K562 (cell line): ENCODE data around the gene CLNK. TPM values are rescaled to one million over a fixed set of nuclear protein-coding genes. Genes with fewer than 3 reads are reported as not detected.

Source experiments
- ATAC-seq: fragments of 200-7000 bp; cut with Tn5 transposase; 3 replicates; pipeline ENCODE4 v1.9.1; 2020; ENCODE audit warnings: moderate library complexity
- BruUV-seq: library from RNA; stranded (reverse); fragments of 400-500 nt; replicated peaks from 2 replicates; lab custom pipeline; 2021; lab: Mats Ljungman, UMichigan
- CTCF ChIA-PET: fragments of 300-600 bp; formaldehyde crosslinking; extraction: SDS; loops from one replicate; lab custom pipeline; 2021; ENCODE audit warnings: low intra/inter-chr PET ratio; lab: Yijun Ruan, JAX
- POLR2A ChIA-PET: fragments of 300-600, 350-650 bp; sonication (Branson Sonifier 250); formaldehyde crosslinking; extraction: SDS; loops from one replicate; lab custom pipeline; 2021; ENCODE audit warnings: antibody characterized with exemption, inconsistent platforms; lab: Yijun Ruan, JAX
- DNase-seq, 4 experiments: peaks; one replicate each; pipeline versions ENCODE4 v3.0.0 to v3.0.0-alpha.2; 2011 to 2018; ENCODE audit warnings: low spot score in 3 of 4, mixed read lengths in 3 of 4; ENCODE audit errors: extremely low read depth in 1 of 4
- FAIRE-seq: peaks from 2 replicates; lab custom pipeline; 2011; peaks lifted over from hg19 to GRCh38; lab: Jason Lieb, UNC
- H2AFZ ChIP-seq: 2 replicates; pipeline ENCODE4 v1.6.0; 2011; ENCODE audit warnings: low read depth, low read length, control low read depth, inconsistent platforms
- H3K27ac ChIP-seq: fragments of 200-600 bp; 3 replicates; pipeline ENCODE4 v1.8.0; 2011; ENCODE audit warnings: low read depth, mild to moderate bottlenecking, control low read depth, inconsistent platforms, low read length, moderate library complexity, mixed read lengths; ENCODE audit errors: extremely low read depth
- H3K27me3 ChIP-seq, 2 experiments: fragments of 300-600 bp in 1 of 2; 2 replicates in 1 of 2; 3 replicates in 1 of 2; pipeline versions ENCODE4 v1.6.0 to v1.8.0; 2011; ENCODE audit warnings: inconsistent platforms in 2 of 2, low read length in 2 of 2, mild to moderate bottlenecking in 1 of 2, mixed read lengths in 1 of 2, moderate library complexity in 1 of 2; ENCODE audit not compliant: control insufficient read depth in 2 of 2, insufficient read depth in 2 of 2
- H3K36me3 ChIP-seq: fragments of 300-600 bp; 3 replicates; pipeline ENCODE4 v1.8.0; 2011; ENCODE audit warnings: mild to moderate bottlenecking, low read length, inconsistent platforms; ENCODE audit not compliant: control insufficient read depth, insufficient read depth
- H3K4me1 ChIP-seq, 2 experiments: fragments of 200-600 bp in 1 of 2; replicated peaks in 1 of 2; 2 replicates in 1 of 2; 3 replicates in 1 of 2; pipeline versions ENCODE4 v1.5.1 to v1.8.0; 2011; ENCODE audit warnings: inconsistent platforms in 2 of 2, low read length in 2 of 2, mild to moderate bottlenecking in 1 of 2, mixed read lengths in 1 of 2, moderate library complexity in 1 of 2; ENCODE audit not compliant: control insufficient read depth in 2 of 2, insufficient read depth in 2 of 2
- H3K4me2 ChIP-seq: 2 replicates; pipeline ENCODE4 v1.6.1; 2011; ENCODE audit warnings: low read length, control low read depth, inconsistent platforms, mixed read lengths; ENCODE audit not compliant: insufficient read depth
- H3K4me3 ChIP-seq: fragments of 200-600 bp; sonication (generic), shearing (Covaris generic); 2 replicates; pipeline ENCODE4 v1.5.1; 2016; ENCODE audit warnings: control low read depth, inconsistent platforms
- H3K79me2 ChIP-seq: fragments of 200-600 bp; 3 replicates; pipeline ENCODE4 v1.8.0; 2011; ENCODE audit warnings: low read length, inconsistent platforms; ENCODE audit not compliant: control insufficient read depth, insufficient read depth
- H3K9ac ChIP-seq, 2 experiments: 2 replicates each; pipeline versions ENCODE4 v1.6.0 to v1.6.1; 2011; ENCODE audit warnings: low read depth in 2 of 2, low read length in 2 of 2, control low read depth in 1 of 2, inconsistent platforms in 1 of 2, mild to moderate bottlenecking in 1 of 2, mixed read lengths in 1 of 2; ENCODE audit not compliant: insufficient read depth in 1 of 2
- H3K9me1 ChIP-seq: one replicate; pipeline ENCODE4 v1.6.0; 2011; ENCODE audit warnings: inconsistent platforms, mild to moderate bottlenecking, low read length, moderate library complexity; ENCODE audit not compliant: control insufficient read depth, insufficient read depth
- H3K9me3 ChIP-seq: replicated peaks from 2 replicates; pipeline ENCODE4 v1.5.1; 2011; ENCODE audit warnings: low read depth, low read length, inconsistent platforms; ENCODE audit not compliant: control insufficient read depth, insufficient read depth
- H4K20me1 ChIP-seq: replicated peaks from 2 replicates; pipeline ENCODE4 v1.6.1; 2011; ENCODE audit warnings: low read length, inconsistent platforms, mixed read lengths; ENCODE audit not compliant: control insufficient read depth, insufficient read depth
- COPS2 ChIP-seq: fragments of 450-650 bp; conservative IDR thresholded peaks from 2 replicates; pipeline ENCODE4 v1.6.1; 2016; ENCODE audit warnings: mild to moderate bottlenecking, moderate library complexity
- EGR1 ChIP-seq: fragments of 450-650 bp; conservative IDR thresholded peaks from 2 replicates; pipeline ENCODE4 v1.6.1; 2017; ENCODE audit warnings: mild to moderate bottlenecking
- ELF2 ChIP-seq: fragments of 250-450 bp; sonication (Bioruptor Pico); IDR thresholded peaks from 2 replicates; pipeline ENCODE4 v1.5.0; 2021; ENCODE audit warnings: mild to moderate bottlenecking
- GABPB2 ChIP-seq: fragments of 250-450 bp; sonication (Bioruptor Pico); conservative IDR thresholded peaks from 2 replicates; pipeline ENCODE4 v1.5.1; 2021; ENCODE audit warnings: mild to moderate bottlenecking
- HEY1 ChIP-seq: fragments of 250-450 bp; sonication (Bioruptor Pico); IDR thresholded peaks from 2 replicates; pipeline ENCODE4 v1.5.0; 2020; ENCODE audit warnings: mild to moderate bottlenecking, moderate library complexity, borderline replicate concordance
- PML ChIP-seq: IDR thresholded peaks from 2 replicates; pipeline ENCODE4 v1.6.1; 2012; ENCODE audit warnings: low read length, inconsistent platforms
- PTTG1 ChIP-seq: fragments of 450-650 bp; IDR thresholded peaks from 2 replicates; pipeline ENCODE4 v1.6.1; 2016; ENCODE audit warnings: low read depth, mild to moderate bottlenecking, missing genetic modification characterization, missing compliant biosample characterization
- TAF1 ChIP-seq: IDR thresholded peaks from 2 replicates; pipeline ENCODE4 v1.6.1; 2011; ENCODE audit warnings: mild to moderate bottlenecking, low read length, moderate library complexity; ENCODE audit not compliant: insufficient read depth, control insufficient read depth, severe bottlenecking; ENCODE audit errors: extremely low read depth
- TEAD1 ChIP-seq, 2 experiments: fragments of 450-650 bp in 1 of 2; sonication (generic) in 1 of 2; formaldehyde crosslinking; IDR thresholded peaks; 2 replicates each; pipeline versions ENCODE4 v1.4.0 to v1.8.0; 2020 to 2022; ENCODE audit warnings: mild to moderate bottlenecking in 2 of 2, missing genetic modification reagents in 1 of 2
- YY1 ChIP-seq, 3 experiments: IDR thresholded peaks; 2 replicates each; pipeline ENCODE4 v1.6.1; 2011; ENCODE audit warnings: low read length in 2 of 3, mild to moderate bottlenecking in 2 of 3, moderate library complexity in 2 of 3, borderline replicate concordance in 1 of 3, control low read depth in 1 of 3, low read depth in 1 of 3; ENCODE audit not compliant: insufficient read depth in 3 of 3, insufficient replicate concordance in 2 of 3, control insufficient read depth in 1 of 3, insufficient read length in 1 of 3; ENCODE audit errors: extremely low read depth in 1 of 3
- ZFP1 ChIP-seq: fragments of 450-650 bp; formaldehyde crosslinking; IDR thresholded peaks from 2 replicates; pipeline ENCODE4 v1.4.0; 2020; ENCODE audit warnings: mild to moderate bottlenecking, mixed read lengths
- ZNF408 ChIP-seq: fragments of 250-450 bp; sonication (Bioruptor Pico); IDR thresholded peaks from 2 replicates; pipeline ENCODE4 v1.4.0; 2020; ENCODE audit warnings: low read depth, mild to moderate bottlenecking, moderate library complexity
- WGBS: fragments of 100-300 bp; shearing (Covaris generic); methylation state at CpG from one replicate; pipeline ENCODE4 v1.1.6; 2016; ENCODE audit warnings: low coverage, mixed read lengths; ENCODE audit not compliant: insufficient coverage; ENCODE audit errors: missing lambda C conversion rate; 5-methylcytosine and 5-hydroxymethylcytosine counted together
- in situ Hi-C: fragments of 300-500 bp; cut with MboI; formaldehyde crosslinking; loops from 4 replicates; pipeline ENCODE4 v1.15.0; 2018; ENCODE audit warnings: inconsistent platforms, mixed read lengths
- intact Hi-C: fragments of 100-400 bp; cut with micrococcal nuclease; formaldehyde crosslinking; loops from 2 replicates; pipeline ENCODE4 v1.14.2; 2022
- polyA plus RNA-seq, 8 experiments: library from polyadenylated mRNA; depleted of rRNA in 4 of 8; stranded (reverse) in 5 of 8; unstranded in 3 of 8; fragments of >200 nt; fragmentation: Nextera tagmentation in 2 of 8; fragmentation: Illumina TruSeq in 1 of 8; extraction: Ambion mirVana in 2 of 8; extraction: Trizol in 1 of 8; gene quantifications; 2 replicates each; pipeline versions ENCODE4 v1.2.1 to v1.2.3, GENCODE V29; 2011 to 2014; ENCODE audit warnings: inconsistent platforms in 1 of 8, missing spikeins in 1 of 8
- total RNA-seq, 7 experiments: library from RNA; depleted of rRNA in 6 of 7; stranded (reverse); fragments of >200 nt in 6 of 7; fragmentation: Illumina TruSeq in 2 of 7; extraction: Trizol in 2 of 7; gene quantifications; 2 replicates each; pipeline versions ENCODE4 v1.2.1 to v1.2.3, GENCODE V29; 2011 to 2021; ENCODE audit warnings: low replicate concordance in 1 of 7
- TF ChIP-seq, protein P1 (sequence below): sonication (generic); formaldehyde crosslinking; IDR thresholded peaks from 2 replicates; pipeline ENCODE4 v1.8.0; 2022; ENCODE audit warnings: mild to moderate bottlenecking, missing genetic modification reagents, borderline replicate concordance
- TF ChIP-seq, protein P2 (sequence below): fragments of 250-450 bp; sonication (Bioruptor Pico); IDR thresholded peaks from 2 replicates; pipeline ENCODE4 v1.4.0; 2020; ENCODE audit warnings: borderline replicate concordance

Gene CLNK
- total and polyA plus RNA-seq, 9 of the 15 experiments (the other 6 are each of a cell fraction or from before 2014, with no cell fraction given), result not detected

DNA sequence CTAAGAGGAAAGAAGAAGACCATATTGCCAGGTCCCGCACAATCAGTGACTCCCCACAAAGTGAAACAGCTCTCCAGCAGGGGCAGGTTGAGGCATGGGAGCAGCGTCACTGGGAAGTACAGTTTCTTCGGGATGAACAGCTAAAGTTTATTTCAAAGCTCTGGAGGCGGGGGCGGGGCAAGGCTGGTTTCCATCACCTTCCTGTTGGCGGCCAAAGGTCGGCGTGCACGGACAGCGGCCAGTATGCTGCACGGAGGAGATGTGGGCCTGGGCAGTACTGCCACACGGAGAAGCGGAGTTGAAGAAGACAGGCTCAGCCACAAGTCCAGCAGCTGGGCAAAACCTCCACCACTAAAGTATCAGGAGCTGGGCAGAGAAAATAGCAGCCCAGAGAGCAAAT is 226.4 kb downstream of the CLNK start (continued):
- TF ChIP-seq, protein P1, sequence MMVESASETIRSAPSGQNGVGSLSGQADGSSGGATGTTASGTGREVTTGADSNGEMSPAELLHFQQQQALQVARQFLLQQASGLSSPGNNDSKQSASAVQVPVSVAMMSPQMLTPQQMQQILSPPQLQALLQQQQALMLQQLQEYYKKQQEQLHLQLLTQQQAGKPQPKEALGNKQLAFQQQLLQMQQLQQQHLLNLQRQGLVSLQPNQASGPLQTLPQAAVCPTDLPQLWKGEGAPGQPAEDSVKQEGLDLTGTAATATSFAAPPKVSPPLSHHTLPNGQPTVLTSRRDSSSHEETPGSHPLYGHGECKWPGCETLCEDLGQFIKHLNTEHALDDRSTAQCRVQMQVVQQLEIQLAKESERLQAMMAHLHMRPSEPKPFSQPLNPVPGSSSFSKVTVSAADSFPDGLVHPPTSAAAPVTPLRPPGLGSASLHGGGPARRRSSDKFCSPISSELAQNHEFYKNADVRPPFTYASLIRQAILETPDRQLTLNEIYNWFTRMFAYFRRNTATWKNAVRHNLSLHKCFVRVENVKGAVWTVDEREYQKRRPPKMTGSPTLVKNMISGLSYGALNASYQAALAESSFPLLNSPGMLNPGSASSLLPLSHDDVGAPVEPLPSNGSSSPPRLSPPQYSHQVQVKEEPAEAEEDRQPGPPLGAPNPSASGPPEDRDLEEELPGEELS (CRISPR knock-in tag), result 0 out of 2 replicates have a peak, but pooled peaks have one; percentile 15
- TF ChIP-seq ZFP1 (no peak), EGR1 (peak; percentile 63)

DNA sequence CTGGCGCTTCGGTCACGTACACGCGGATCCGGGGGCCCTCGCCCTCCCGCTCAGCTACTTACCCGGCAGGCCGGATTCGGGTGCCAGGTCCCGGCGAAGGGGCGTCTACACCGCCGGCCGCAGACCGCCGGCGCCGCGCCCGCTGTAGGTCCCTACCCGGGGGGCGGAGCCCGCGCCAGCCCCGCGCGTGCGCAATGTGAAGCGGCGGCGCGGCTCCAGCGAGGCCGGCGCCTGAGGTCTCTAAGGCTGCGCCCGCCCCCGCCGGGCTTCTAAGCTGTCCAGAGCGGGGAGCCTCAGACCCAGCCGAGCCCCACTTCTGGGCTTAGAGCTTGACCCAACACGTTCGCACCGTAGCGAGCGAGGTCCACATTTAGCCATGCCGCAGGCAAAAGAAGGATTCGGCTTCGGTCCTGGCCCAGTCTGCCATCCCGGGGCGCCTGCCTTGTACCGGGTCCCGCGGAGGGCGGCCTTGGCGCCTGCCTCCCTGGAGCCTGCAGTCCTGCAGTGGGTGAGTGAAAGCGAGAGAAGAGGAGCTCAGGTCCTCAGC is 227.2 kb downstream of the CLNK start, which contains the start of gene ZNF518B:
Gene ZNF518B, minus strand, starts transcription at position 172 of the 547 bp plus-strand sequence. CDS start 11,098 bp downstream, outside the sequence.
- peak within 1 kb of the TSS; percentile 86 for H3K27ac ChIP-seq
- DNase-seq (peak; percentile 85 to 90 (median 86)), ATAC-seq (peak; percentile 78), FAIRE-seq (no peak)
- in situ Hi-C loops, result no loop called here
- no peaks in the 10 kb centered on the region for H3K9me1 ChIP-seq
- peak within 1 kb of the TSS; percentile 51 for H3K4me3 ChIP-seq
- BruUV-seq, result no TSS peak
- H3K36me3 ChIP-seq, result peaks cover 46% of the 10 kb centered on the region
- peak within 1 kb of the TSS; percentile 70 for H2AFZ ChIP-seq
- H4K20me1 ChIP-seq, result no peaks in the 10 kb centered on the region
- intact Hi-C loops, result loop anchor here (5.0 kb wide), 2 partner anchors 45 to 285 kb away; no protein-coding TSS in a partner anchor
- CTCF ChIA-PET, result no interaction called here
- H3K4me1 ChIP-seq, result peaks cover 17 to 34% of the 10 kb centered on the region in 2 experiments; a peak in 4 of 5 replicates
- peaks cover 87% of the 10 kb centered on the region for H3K79me2 ChIP-seq
- POLR2A ChIA-PET, result interaction anchor here (0.8 to 2.9 kb wide), 5 partner anchors 113 to 339 kb away, joined by 3 to 19 read pairs (median 3); partner anchors contain the start of gene WDR1
- peak within 1 kb of the TSS; percentile 70 to 94 for H3K9ac ChIP-seq
- H3K9me3 ChIP-seq, result no peaks in the 10 kb centered on the region; the same call in 1 of the 2 replicates
- H3K27me3 ChIP-seq, result no peaks in the 10 kb centered on the region
- H3K4me2 ChIP-seq, result peak within 1 kb of the TSS; percentile 93
- 23% methylated on average over 32 of the region's 60 CpGs for WGBS
- TF ChIP-seq ZNF408 (no peak), COPS2 (no peak), PTTG1 (tag) (no peak), ELF2 (no peak), TAF1 (peak; percentile 58), TEAD1 (CRISPR knock-in tag; IDR thresholded peaks at IDR 0.05) (0 out of 4 replicates have a peak, but pooled peaks of 1 of the 2 experiments have one; percentile 42), HEY1 (no peak), GABPB2 (CRISPR knock-in tag) (no peak), YY1 (IDR thresholded peaks at IDR 0.05; ENCODE audit: borderline replicate concordance in 1 of 3, control insufficient read depth in 1 of 3, extremely low read depth in 1 of 3, insufficient read depth in 3 of 3, insufficient read length in 1 of 3, insufficient replicate concordance in 2 of 3, low read depth in 1 of 3, low read length in 2 of 3) (peak in 1 of 3 experiments; percentile 28), PML (no peak)
- TF ChIP-seq, protein P2, sequence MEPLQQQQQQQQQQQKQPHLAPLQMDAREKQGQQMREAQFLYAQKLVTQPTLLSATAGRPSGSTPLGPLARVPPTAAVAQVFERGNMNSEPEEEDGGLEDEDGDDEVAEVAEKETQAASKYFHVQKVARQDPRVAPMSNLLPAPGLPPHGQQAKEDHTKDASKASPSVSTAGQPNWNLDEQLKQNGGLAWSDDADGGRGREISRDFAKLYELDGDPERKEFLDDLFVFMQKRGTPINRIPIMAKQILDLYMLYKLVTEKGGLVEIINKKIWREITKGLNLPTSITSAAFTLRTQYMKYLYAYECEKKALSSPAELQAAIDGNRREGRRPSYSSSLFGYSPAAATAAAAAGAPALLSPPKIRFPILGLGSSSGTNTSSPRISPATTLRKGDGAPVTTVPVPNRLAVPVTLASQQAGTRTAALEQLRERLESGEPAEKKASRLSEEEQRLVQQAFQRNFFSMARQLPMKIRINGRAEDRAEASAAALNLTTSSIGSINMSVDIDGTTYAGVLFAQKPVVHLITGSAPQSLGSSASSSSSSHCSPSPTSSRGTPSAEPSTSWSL, result no peak
